GM12878 (cell line): ENCODE data around the gene CCNL1. TPM values are rescaled to one million over a fixed set of nuclear protein-coding genes. Genes with fewer than 3 reads are reported as not detected.

ENCODE experiments used
- ATAC-seq: fragments of 200-7000 bp; cut with Tn5 transposase; 3 replicates; pipeline ENCODE4 v1.9.1; 2020; ENCODE audit warnings: mild to moderate bottlenecking, moderate library complexity
- BruUV-seq: library from RNA; stranded (reverse); fragments of 400-500 nt; replicated peaks from 2 replicates; lab custom pipeline; 2021; lab: Mats Ljungman, UMichigan
- CTCF ChIA-PET: fragments of 300-600 bp; sonication (Branson Sonifier 250); formaldehyde crosslinking; extraction: SDS; loops from one replicate; lab custom pipeline; 2021; ENCODE audit warnings: inconsistent platforms; lab: Yijun Ruan, JAX
- POLR2A ChIA-PET: fragments of 350-600 bp; formaldehyde crosslinking; extraction: SDS; loops from one replicate; lab custom pipeline; 2021; ENCODE audit warnings: inconsistent platforms; lab: Charles Lee
- RAD21 ChIA-PET: fragments of 300-600 bp; sonication (Branson Sonifier 250); formaldehyde crosslinking; loops from one replicate; lab custom pipeline; 2023; ENCODE audit warnings: antibody characterized with exemption; ENCODE audit not compliant: unreplicated experiment; lab: Charles Lee
- SMC1A ChIA-PET: fragments of 300-600 bp; sonication (Branson Sonifier 250); formaldehyde crosslinking; loops from one replicate; lab custom pipeline; 2023; ENCODE audit not compliant: unreplicated experiment, uncharacterized antibody; lab: Charles Lee
- DNase-seq: peaks from one replicate; pipeline ENCODE4 v3.0.0-alpha.2; 2011; ENCODE audit warnings: low read depth, low spot score
- FAIRE-seq: peaks from 3 replicates; lab custom pipeline; 2011; peaks lifted over from hg19 to GRCh38; lab: Jason Lieb, UNC
- H2AFZ ChIP-seq: 2 replicates; pipeline ENCODE4 v1.6.0; 2011; ENCODE audit warnings: low read depth, low read length, control low read depth; ENCODE audit not compliant: control insufficient read depth
- H3K27ac ChIP-seq: 2 replicates; pipeline ENCODE4 v1.5.1; 2011; ENCODE audit warnings: control low read depth; ENCODE audit not compliant: control insufficient read depth, insufficient read depth
- H3K27me3 ChIP-seq, 2 experiments: replicated peaks in 1 of 2; 2 replicates each; pipeline versions ENCODE4 v1.6.0 to v1.6.1; 2011; ENCODE audit warnings: low read length in 1 of 2; ENCODE audit not compliant: control insufficient read depth in 2 of 2, insufficient read depth in 2 of 2
- H3K36me3 ChIP-seq, 2 experiments: 2 replicates each; pipeline ENCODE4 v1.5.1; 2011; ENCODE audit warnings: low read length in 1 of 2; ENCODE audit not compliant: control insufficient read depth in 2 of 2, insufficient read depth in 2 of 2
- H3K4me1 ChIP-seq: 2 replicates; pipeline ENCODE4 v1.6.1; 2011; ENCODE audit warnings: mild to moderate bottlenecking, low read length, moderate library complexity, mixed read lengths; ENCODE audit not compliant: control insufficient read depth, insufficient read depth
- H3K4me2 ChIP-seq: 2 replicates; pipeline ENCODE4 v1.6.0; 2011; ENCODE audit warnings: control low read depth; ENCODE audit not compliant: control insufficient read depth, insufficient read depth
- H3K4me3 ChIP-seq: fragments of 200-600 bp; sonication (generic); 2 replicates; pipeline ENCODE4 v1.5.1; 2016
- H3K79me2 ChIP-seq: 2 replicates; pipeline ENCODE4 v1.6.0; 2011; ENCODE audit warnings: low read length; ENCODE audit not compliant: control insufficient read depth, insufficient read depth
- H3K9ac ChIP-seq: 2 replicates; pipeline ENCODE4 v1.8.0; 2011; ENCODE audit warnings: low read length, control low read depth, mixed read lengths; ENCODE audit not compliant: control insufficient read depth, insufficient read depth
- H3K9me3 ChIP-seq: replicated peaks from 3 replicates; pipeline ENCODE4 v1.5.1; 2011; ENCODE audit warnings: mild to moderate bottlenecking, low read length; ENCODE audit not compliant: control insufficient read depth, insufficient read depth
- H4K20me1 ChIP-seq: 2 replicates; pipeline ENCODE4 v1.6.0; 2011; ENCODE audit not compliant: control insufficient read depth, insufficient read depth
- CEBPZ ChIP-seq: fragments of 150-350 bp; IDR thresholded peaks from 2 replicates; pipeline ENCODE4 v1.6.1; 2016; ENCODE audit warnings: low read depth, low read length
- CUX1 ChIP-seq: IDR thresholded peaks from 2 replicates; pipeline ENCODE4 v1.6.1; 2012; ENCODE audit warnings: improper control_type of control experiment, low read depth, low read length; ENCODE audit not compliant: insufficient replicate concordance
- IRF4 ChIP-seq: IDR thresholded peaks from 2 replicates; pipeline ENCODE4 v1.6.1; 2011; ENCODE audit warnings: low read depth, low read length
- JUND ChIP-seq: IDR thresholded peaks from 2 replicates; pipeline ENCODE4 v1.6.1; 2012; ENCODE audit warnings: low read depth, mild to moderate bottlenecking, low read length, improper control_type of control experiment, moderate library complexity
- PAX8 ChIP-seq: fragments of 450-650 bp; IDR thresholded peaks from 2 replicates; pipeline ENCODE4 v1.6.1; 2017; ENCODE audit warnings: mild to moderate bottlenecking, moderate library complexity
- PKNOX1 ChIP-seq: fragments of 450-650 bp; IDR thresholded peaks from 2 replicates; pipeline ENCODE4 v1.6.1; 2016; ENCODE audit warnings: mild to moderate bottlenecking
- RB1 ChIP-seq: fragments of 450-650 bp; formaldehyde crosslinking; IDR thresholded peaks from 2 replicates; pipeline ENCODE4 v1.6.1; 2017; ENCODE audit warnings: mild to moderate bottlenecking, borderline replicate concordance
- SMAD5 ChIP-seq: IDR thresholded peaks from 2 replicates; pipeline ENCODE4 v1.6.1; 2016; ENCODE audit warnings: antibody characterized with exemption, low read depth
- SRF ChIP-seq, 2 experiments: IDR thresholded peaks; 2 replicates each; pipeline ENCODE4 v1.6.1; 2011; ENCODE audit warnings: low read depth in 2 of 2, low read length in 2 of 2, mild to moderate bottlenecking in 1 of 2, moderate library complexity in 1 of 2
- ZNF217 ChIP-seq: fragments of 450-650 bp; IDR thresholded peaks from 2 replicates; pipeline ENCODE4 v1.6.1; 2017; ENCODE audit warnings: antibody characterized with exemption, mild to moderate bottlenecking
- ZNF622 ChIP-seq: fragments of 450-650 bp; IDR thresholded peaks from 2 replicates; pipeline ENCODE4 v1.6.1; 2017; ENCODE audit warnings: mild to moderate bottlenecking, inconsistent platforms
- ZSCAN29 ChIP-seq: fragments of 450-650 bp; IDR thresholded peaks from 2 replicates; pipeline ENCODE4 v1.6.1; 2017; ENCODE audit warnings: mild to moderate bottlenecking, moderate library complexity
- WGBS: methylation state at CpG from one replicate; pipeline ENCODE4 v1.1.6; 2016; ENCODE audit warnings: low lambda C conversion rate; ENCODE audit not compliant: insufficient replicate concordance, insufficient coverage; ENCODE audit errors: missing lambda C conversion rate; 5-methylcytosine and 5-hydroxymethylcytosine counted together
- in situ Hi-C: fragments of 300-500 bp; cut with MboI; formaldehyde crosslinking; loops from 9 replicates; pipeline ENCODE4 v1.14.3; 2018; ENCODE audit warnings: mixed read lengths
- intact Hi-C: fragments of 100-400 bp; cut with micrococcal nuclease; formaldehyde crosslinking; loops from one replicate; pipeline ENCODE4 v1.14.2; 2022; ENCODE audit not compliant: unreplicated experiment
- polyA plus RNA-seq, 11 experiments: library from polyadenylated mRNA; depleted of rRNA in 4 of 11; unstranded in 6 of 11; stranded (reverse) in 5 of 11; fragments of >200 nt; fragmentation: Nextera tagmentation in 4 of 11; fragmentation: Illumina TruSeq in 1 of 11; extraction: Ambion mirVana in 4 of 11; extraction: Trizol in 1 of 11; gene quantifications; 1 replicate in 1 of 11; 2 replicates in 10 of 11; pipeline versions ENCODE4 v1.2.1 to v1.2.3, GENCODE V29; 2011 to 2016; ENCODE audit warnings: inconsistent platforms in 2 of 11, missing spikeins in 2 of 11, low read depth in 1 of 11
- total RNA-seq, 4 experiments: library from RNA; depleted of rRNA in 3 of 4; stranded (reverse); fragments of >200 nt in 3 of 4; fragmentation: Illumina TruSeq in 1 of 4; extraction: Trizol in 1 of 4; gene quantifications; 2 replicates each; pipeline versions ENCODE4 v1.2.1 to v1.2.3, GENCODE V29; 2013 to 2021

CCNL1 gene
- total and polyA plus RNA-seq, 10 of the 15 experiments (the other 5 are each of a cell fraction or from before 2014, with no cell fraction given): 22.2 to 174 (median 115) TPM

- POLR2A ChIA-PET: interaction anchor here (1.0 to 1.2 kb wide), 3 partner anchors 9 to 24 kb away, joined by 3 read pairs; no protein-coding TSS in a partner anchor
- no peak overlapping the region for H3K9ac ChIP-seq
- no peak for DNase-seq
- no TSS peak for BruUV-seq
- no peaks in the 10 kb centered on the region for H4K20me1 ChIP-seq
- H2AFZ ChIP-seq: no peak overlapping the region
- in situ Hi-C loops (no loop called here), intact Hi-C loops (no loop called here)
- no peak for FAIRE-seq
- H3K9me3 ChIP-seq: no peaks in the 10 kb centered on the region
- CTCF ChIA-PET: interaction anchor here (0.6 to 50.9 kb wide), 5 partner anchors 11 to 561 kb away, joined by 3 to 939 read pairs (median 3); partner anchors contain the start of gene SSR3
- H3K27ac ChIP-seq: no peak overlapping the region
- SMC1A ChIA-PET: interaction anchor here (0.7 to 2.9 kb wide), 9 partner anchors 9 to 302 kb away, joined by 3 to 28 read pairs (median 4); no protein-coding TSS in a partner anchor
- WGBS: 52% methylated on average over 10 of the region's 10 CpGs
- H3K79me2 ChIP-seq: no peaks in the 10 kb centered on the region
- TF ChIP-seq ZNF622 (no peak), SRF (IDR thresholded peaks at IDR 0.05; ENCODE audit: low read depth in 2 of 2, low read length in 2 of 2) (no peak), PAX8 (no peak), SMAD5 (no peak), PKNOX1 (no peak), ZSCAN29 (no peak), CUX1 (no peak), RB1 (no peak), ZNF217 (no peak), JUND (no peak), CEBPZ (no peak), IRF4 (no peak)
- H3K4me3 ChIP-seq: no peak overlapping the region
- no peaks in the 10 kb centered on the region; a peak in 1 of 4 replicates for H3K27me3 ChIP-seq
- no peak for ATAC-seq
- RAD21 ChIA-PET: interaction anchor here (1.2 to 1.8 kb wide), 3 partner anchors 10 to 22 kb away, joined by 3 to 5 read pairs (median 4); no protein-coding TSS in a partner anchor
- H3K4me1 ChIP-seq: no peaks in the 10 kb centered on the region
- H3K36me3 ChIP-seq: no peaks in the 10 kb centered on the region
- H3K4me2 ChIP-seq: no peak overlapping the region
These were observed 44.6 kb downstream of the CCNL1 start for GRCh38 chr3:157115069-157116006.
